Fibroblast of skin of back (primary cell): ENCODE results near the gene CMIP.

ENCODE experiments used
- DNase-seq: peaks from one replicate; pipeline ENCODE4 v3.0.0-alpha.2; 2013

The CMIP gene

DNA sequence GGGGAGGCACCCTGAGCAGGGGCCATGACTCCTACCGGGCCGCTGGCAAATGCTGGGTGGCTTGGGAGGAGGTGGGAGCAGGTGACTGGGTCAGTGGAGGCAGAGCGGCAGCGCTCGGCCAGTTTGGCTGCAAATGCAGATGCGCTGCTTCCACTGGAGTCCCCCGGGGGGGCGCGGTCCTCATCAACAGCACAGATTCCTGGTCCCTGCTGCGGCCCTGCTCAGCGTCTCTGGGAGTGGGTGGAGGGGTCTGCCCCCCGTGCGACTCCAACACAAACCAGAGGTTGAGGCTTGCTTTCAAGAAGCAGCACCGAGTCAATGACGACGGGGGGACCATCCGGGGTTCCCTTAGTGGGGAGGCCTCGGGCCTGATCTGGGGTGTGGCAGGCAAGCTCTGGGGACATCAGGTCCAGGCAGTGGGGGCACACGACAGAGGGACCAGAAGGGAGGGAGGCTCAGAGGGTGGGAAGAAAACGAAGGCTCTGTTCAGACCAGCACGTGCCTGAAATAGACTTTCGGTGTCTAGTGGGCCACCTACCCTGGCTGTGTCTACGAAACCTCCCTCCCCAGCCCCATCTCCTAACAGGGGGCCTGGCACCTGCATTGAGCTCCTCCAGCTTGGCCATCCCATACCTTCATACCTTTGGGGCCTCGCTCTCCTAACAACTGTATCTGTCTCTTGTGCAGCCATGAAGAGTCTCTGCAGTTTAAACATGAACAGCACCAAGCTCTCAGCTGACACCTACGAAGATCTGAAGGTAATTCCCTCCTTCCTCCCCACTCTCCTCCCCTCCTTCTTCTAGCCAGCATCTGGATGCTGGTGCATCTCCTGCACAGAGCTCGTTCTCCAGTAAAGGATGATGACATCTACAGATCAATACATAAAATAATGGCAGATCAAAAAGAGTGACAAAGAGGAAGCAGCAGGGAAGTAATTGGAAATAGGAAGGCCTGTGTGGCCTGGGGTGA lies 262.0 kb downstream of the CMIP start:
- DNase-seq: no peak

- peak; percentile 75 for DNase-seq
Observed at GRCh38 chr16:81707411-81708265, 263.0 kb downstream of the CMIP start.

GRCh38 chr16:81708266-81709015 lies 263.8 kb downstream of the CMIP start:
- DNase-seq: no peak

DNA sequence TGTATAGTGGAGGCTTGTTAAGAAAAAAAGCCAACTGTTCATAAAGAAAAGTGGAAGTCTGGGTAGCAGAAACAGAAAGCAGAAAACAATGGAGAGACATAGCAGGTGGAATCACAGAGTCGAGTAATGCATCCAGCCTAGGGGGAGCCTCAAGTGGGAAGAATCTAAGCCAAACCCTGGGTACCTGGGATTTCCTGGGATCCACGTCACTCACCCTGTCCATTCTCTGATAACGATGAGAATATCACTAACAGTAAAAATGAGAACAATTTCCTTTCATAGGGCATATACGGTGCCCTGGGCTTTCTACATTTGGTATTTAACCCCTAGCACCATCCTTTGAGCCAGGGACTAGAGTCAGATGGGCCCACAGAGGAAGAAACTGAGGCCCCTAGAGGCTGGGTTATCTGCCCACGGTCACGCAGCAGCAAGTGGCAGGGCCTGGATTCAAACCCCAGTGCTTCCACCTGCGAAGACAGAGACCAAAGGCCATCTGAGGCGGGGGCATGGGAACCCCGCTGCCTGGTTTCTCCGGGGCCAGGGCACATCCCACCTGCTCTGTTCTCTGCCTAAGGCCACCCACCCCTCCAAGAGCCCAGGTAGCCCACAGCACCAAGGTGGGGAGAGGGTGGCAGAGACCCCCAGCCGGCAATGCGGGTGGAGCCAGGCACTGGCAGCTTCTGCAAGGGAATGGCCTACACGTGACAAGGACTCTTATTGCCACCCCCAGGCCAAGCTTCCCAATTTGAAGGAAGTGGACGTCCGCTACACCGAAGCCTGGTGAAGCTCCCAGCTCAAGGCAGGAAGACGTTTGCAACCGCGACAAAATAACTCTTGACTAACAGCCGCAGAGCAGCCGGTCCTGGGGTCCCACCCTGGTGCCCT lies 264.6 kb downstream of the CMIP start:
- no peak for DNase-seq

GRCh38 chr16:81710044-81710443 lies 265.4 kb downstream of the CMIP start:
- DNase-seq: no peak

DNA sequence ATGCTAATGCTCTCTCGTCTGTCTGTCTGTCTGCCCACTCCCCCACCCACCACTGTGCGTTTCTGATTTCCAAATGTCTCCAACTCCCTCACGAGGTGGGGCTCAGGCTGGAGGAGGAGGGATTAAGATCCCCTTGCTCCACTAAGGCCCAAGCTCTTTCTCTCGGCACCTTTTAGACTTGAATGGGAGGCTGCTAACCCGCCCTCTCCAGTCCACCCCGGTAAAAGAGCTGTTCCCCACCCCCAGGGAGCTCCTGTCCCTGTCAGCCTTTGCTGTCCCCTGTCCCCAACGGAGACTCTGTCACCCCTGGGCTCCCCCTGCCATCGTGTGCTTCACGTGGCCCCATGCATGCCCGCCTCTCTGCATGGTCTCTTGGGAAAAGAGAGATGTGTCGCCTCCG lies 266.0 kb downstream of the CMIP start:
- DNase-seq: no peak

GRCh38 chr16:81711657-81712319 lies 267.2 kb downstream of the CMIP start:
- peak; percentile 96 for DNase-seq

DNA sequence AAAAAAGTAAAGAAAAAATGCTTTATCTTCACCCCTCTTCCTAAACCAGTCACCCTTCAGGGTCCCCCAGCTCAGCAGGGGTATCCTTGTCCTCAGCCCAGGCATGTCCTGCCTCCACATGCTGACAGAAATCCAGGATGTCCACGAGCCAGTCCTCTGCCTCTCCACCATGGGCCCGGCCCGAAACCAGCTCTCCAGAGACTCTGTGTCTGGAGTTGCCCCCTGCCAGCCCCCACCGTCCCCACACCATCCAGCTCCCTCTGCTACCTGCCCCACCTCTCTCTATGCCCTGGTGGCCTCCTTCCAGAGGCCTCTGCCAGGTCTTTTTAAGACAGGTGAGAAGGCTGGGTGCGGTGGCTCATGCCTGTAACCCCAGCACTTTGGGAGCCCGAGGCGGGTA lies 268.1 kb downstream of the CMIP start:
- no peak for DNase-seq

GRCh38 chr16:81713295-81713772 lies 268.7 kb downstream of the CMIP start:
- no peak for DNase-seq

DNA sequence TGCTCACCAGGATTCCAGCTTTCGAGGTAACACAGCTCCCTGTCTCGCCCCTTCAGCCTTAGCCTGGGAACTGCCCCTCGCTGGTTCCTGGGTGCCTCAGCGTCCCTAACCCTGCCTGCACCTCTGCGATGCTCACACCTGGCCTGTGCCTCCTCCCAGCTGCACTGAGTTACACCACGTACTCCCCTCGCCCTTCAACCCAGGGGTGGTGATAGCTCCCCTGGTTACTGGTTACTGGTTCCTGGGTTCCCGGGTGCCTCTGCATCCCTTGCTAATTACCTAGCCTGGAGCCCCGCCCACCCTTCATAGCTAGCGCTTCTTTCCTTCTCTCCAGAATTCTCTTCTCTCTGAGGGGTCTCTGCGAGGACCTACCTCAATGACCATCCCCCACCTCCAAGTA lies 269.2 kb downstream of the CMIP start:
- no peak for DNase-seq

- DNase-seq: no peak
Observed at GRCh38 chr16:81714583-81714982, 270.0 kb downstream of the CMIP start.

- DNase-seq: peak; percentile 19
Observed at GRCh38 chr16:81715358-81716196, 271.0 kb downstream of the CMIP start.

DNA sequence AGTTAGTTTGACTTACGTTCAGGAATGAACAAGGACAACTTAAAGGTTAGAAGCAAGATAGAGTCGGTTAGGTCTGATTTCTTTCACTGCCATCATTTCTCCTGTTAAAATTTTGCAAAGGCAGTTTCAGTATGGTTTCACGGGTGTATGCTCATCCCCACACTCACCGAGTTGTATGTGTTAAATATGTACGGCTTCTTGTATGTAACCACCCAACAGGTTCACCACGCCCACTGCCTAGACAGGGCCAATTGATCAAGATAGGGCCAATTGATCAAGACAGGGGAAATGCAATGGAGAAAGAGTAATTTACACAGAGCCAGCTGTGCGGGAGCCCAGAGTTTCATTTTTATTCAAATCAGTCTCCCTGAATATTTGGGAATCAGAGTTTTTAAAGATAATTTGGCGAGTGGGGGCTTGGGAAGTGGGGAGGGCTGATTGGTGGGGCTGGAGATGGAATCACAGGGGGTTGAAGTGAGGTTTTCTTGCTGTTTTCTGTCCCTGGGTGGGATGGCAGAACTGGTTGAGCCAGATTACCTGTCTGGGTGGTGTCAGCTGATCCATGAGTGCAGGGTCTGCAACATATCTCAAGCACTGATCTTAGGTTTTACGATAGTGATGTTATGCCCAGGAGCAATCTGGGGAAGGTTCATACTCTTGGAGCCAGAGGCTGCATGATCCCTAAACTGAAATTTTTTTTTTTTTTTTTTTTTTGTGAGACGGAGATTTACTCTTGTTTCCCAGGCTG lies 272.0 kb downstream of the CMIP start:
- DNase-seq: no peak

DNA sequence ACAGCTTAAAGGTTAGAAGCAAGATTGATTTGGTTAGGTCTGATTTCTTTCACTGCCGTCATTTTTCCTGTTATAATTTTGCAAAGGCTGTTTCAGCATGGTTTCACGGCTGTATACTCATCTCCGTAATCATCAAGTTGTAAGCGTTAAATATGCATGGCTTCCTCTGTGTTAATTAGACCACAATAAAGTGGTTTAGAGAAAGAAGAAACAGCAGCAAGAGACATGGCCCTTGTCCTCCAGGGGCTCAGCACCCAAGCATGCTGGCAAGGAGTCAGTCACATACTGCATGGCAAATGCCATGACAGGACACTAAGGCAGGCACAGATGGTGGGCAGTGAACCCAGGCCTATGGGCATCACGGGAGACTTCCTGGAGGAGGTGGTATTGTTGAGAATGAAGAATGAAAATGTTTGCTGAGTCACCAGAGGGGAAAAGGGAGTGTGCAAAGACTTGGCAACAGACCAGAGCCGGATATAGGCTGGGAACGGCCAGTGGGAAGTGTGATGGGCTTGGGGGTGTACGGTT lies 273.1 kb downstream of the CMIP start:
- DNase-seq: no peak

- DNase-seq: no peak
Observed at GRCh38 chr16:81718637-81719036, 274.0 kb downstream of the CMIP start.

GRCh38 chr16:81719993-81720392 lies 275.4 kb downstream of the CMIP start:
- DNase-seq: no peak

- no peak for DNase-seq
Observed at GRCh38 chr16:81720973-81721906, 276.6 kb downstream of the CMIP start.
